Loucy (cell line): ENCODE data around the gene INPP4B.

Source experiments
- H2AFZ ChIP-seq: fragments of 200-600 bp; sonication (generic); 2 replicates; pipeline ENCODE4 v1.6.0; 2016; ENCODE audit warnings: antibody characterized with exemption, mild to moderate bottlenecking, low read length, moderate library complexity
- H3F3A ChIP-seq: fragments of 200-600 bp; 2 replicates; pipeline ENCODE4 v1.6.0; 2016; ENCODE audit warnings: antibody characterized with exemption, low read depth, mild to moderate bottlenecking
- H3K27me3 ChIP-seq: fragments of 200-600 bp; sonication (generic); 2 replicates; pipeline ENCODE4 v1.6.1; 2014; ENCODE audit warnings: low read length, mild to moderate bottlenecking; ENCODE audit not compliant: insufficient read depth, poor library complexity, severe bottlenecking
- H3K36me3 ChIP-seq: fragments of 200-600 bp; sonication (generic); 2 replicates; pipeline ENCODE4 v1.6.1; 2016; ENCODE audit warnings: low read length; ENCODE audit not compliant: insufficient read depth
- H3K4me1 ChIP-seq: fragments of 200-600 bp; sonication (generic); 2 replicates; pipeline ENCODE4 v1.5.1; 2014; ENCODE audit warnings: low read length, mild to moderate bottlenecking; ENCODE audit not compliant: insufficient read depth, poor library complexity, severe bottlenecking
- H3K4me2 ChIP-seq: fragments of 200-600 bp; sonication (generic); 2 replicates; pipeline ENCODE4 v1.6.0; 2014; ENCODE audit warnings: antibody characterized with exemption, low read length, low read depth, mild to moderate bottlenecking; ENCODE audit not compliant: poor library complexity, severe bottlenecking
- H3K4me3 ChIP-seq: fragments of 200-600 bp; sonication (generic); 2 replicates; pipeline ENCODE4 v1.5.1; 2014; ENCODE audit warnings: low read length, mild to moderate bottlenecking, mixed read lengths; ENCODE audit not compliant: poor library complexity, severe bottlenecking
- H3K79me2 ChIP-seq: fragments of 200-600 bp; sonication (generic); 2 replicates; pipeline ENCODE4 v1.6.1; 2014; ENCODE audit warnings: low read length; ENCODE audit not compliant: insufficient read depth
- H3K9ac ChIP-seq: fragments of 200-600 bp; sonication (generic); 2 replicates; pipeline ENCODE4 v1.6.0; 2014; ENCODE audit warnings: mild to moderate bottlenecking, low read depth, low read length, moderate library complexity; ENCODE audit not compliant: poor library complexity, severe bottlenecking
- H3K9me2 ChIP-seq: fragments of 200-600 bp; sonication (generic); replicated peaks from 2 replicates; pipeline ENCODE4 v1.6.1; 2016; ENCODE audit warnings: low read depth, low read length, mixed read lengths
- H3K9me3 ChIP-seq: fragments of 200-600 bp; sonication (generic); 2 replicates; pipeline ENCODE4 v1.6.1; 2014; ENCODE audit warnings: mild to moderate bottlenecking, antibody characterized with exemption, low read length, low read depth; ENCODE audit not compliant: insufficient read depth
- H4K20me1 ChIP-seq: fragments of 200-600 bp; sonication (generic); 2 replicates; pipeline ENCODE4 v1.6.0; 2014; ENCODE audit warnings: antibody characterized with exemption, low read length, mild to moderate bottlenecking; ENCODE audit not compliant: insufficient read depth, poor library complexity, severe bottlenecking
- EZH2phosphoT487 ChIP-seq: fragments of 200-600 bp; IDR thresholded peaks from 2 replicates; pipeline ENCODE4 v1.6.1; 2018; ENCODE audit warnings: antibody characterized with exemption, mild to moderate bottlenecking, moderate library complexity, borderline replicate concordance
- TF ChIP-seq, protein P1 (sequence below): fragments of 200-600 bp; sonication (generic); conservative IDR thresholded peaks from 2 replicates; pipeline ENCODE4 v1.5.1; 2014; ENCODE audit warnings: mild to moderate bottlenecking, antibody characterized with exemption, low read length

INPP4B gene

DNA sequence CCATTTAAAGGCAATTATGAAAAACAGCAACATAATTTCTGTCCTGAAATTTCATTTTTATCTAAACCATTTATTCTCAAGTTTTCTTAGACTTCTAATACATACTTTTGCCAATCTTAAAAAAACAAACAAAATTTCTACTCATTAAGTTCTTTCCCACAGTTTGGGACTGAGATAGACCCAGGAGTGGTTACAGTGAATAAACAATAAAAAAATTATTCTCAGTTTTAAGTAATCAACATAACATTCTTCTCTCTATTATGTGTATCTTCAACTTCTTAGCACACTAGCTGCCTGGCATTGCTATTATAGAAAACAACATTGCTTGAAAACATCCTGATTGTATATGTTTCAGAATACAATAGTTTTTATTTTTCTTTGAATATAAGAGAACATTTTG is 676.9 kb downstream of the INPP4B start:
- H4K20me1 ChIP-seq: no peaks in the 10 kb centered on the region
- H3K79me2 ChIP-seq: no peaks in the 10 kb centered on the region
- H3K4me1 ChIP-seq: no peaks in the 10 kb centered on the region
- TF ChIP-seq EZH2phosphoT487: no peak
- TF ChIP-seq, protein P1, sequence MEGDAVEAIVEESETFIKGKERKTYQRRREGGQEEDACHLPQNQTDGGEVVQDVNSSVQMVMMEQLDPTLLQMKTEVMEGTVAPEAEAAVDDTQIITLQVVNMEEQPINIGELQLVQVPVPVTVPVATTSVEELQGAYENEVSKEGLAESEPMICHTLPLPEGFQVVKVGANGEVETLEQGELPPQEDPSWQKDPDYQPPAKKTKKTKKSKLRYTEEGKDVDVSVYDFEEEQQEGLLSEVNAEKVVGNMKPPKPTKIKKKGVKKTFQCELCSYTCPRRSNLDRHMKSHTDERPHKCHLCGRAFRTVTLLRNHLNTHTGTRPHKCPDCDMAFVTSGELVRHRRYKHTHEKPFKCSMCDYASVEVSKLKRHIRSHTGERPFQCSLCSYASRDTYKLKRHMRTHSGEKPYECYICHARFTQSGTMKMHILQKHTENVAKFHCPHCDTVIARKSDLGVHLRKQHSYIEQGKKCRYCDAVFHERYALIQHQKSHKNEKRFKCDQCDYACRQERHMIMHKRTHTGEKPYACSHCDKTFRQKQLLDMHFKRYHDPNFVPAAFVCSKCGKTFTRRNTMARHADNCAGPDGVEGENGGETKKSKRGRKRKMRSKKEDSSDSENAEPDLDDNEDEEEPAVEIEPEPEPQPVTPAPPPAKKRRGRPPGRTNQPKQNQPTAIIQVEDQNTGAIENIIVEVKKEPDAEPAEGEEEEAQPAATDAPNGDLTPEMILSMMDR: no peak
- H3F3A ChIP-seq: no peaks in the 10 kb centered on the region
- peaks cover 30% of the 10 kb centered on the region; the same call in 1 of the 2 replicates for H3K36me3 ChIP-seq
- H3K27me3 ChIP-seq: no peaks in the 10 kb centered on the region
- no peaks in the 10 kb centered on the region for H3K9me2 ChIP-seq
- H3K4me2 ChIP-seq: no peak overlapping the region
- no peak overlapping the region for H3K9ac ChIP-seq
- H3K4me3 ChIP-seq: no peak overlapping the region
- no peak overlapping the region for H2AFZ ChIP-seq
- H3K9me3 ChIP-seq: no peaks in the 10 kb centered on the region

- H3K9ac ChIP-seq: no peak overlapping the region
- H3K79me2 ChIP-seq: no peaks in the 10 kb centered on the region
- peaks cover 22% of the 10 kb centered on the region; the same call in 1 of the 2 replicates for H3K36me3 ChIP-seq
- no peaks in the 10 kb centered on the region for H3F3A ChIP-seq
- no peaks in the 10 kb centered on the region for H3K27me3 ChIP-seq
- H3K9me3 ChIP-seq: no peaks in the 10 kb centered on the region
- H3K4me3 ChIP-seq: no peak overlapping the region
- no peaks in the 10 kb centered on the region for H3K4me1 ChIP-seq
- no peaks in the 10 kb centered on the region for H3K9me2 ChIP-seq
- no peak for TF ChIP-seq EZH2phosphoT487
- TF ChIP-seq, protein P1: no peak
- H4K20me1 ChIP-seq: no peaks in the 10 kb centered on the region
- H2AFZ ChIP-seq: no peak overlapping the region
- H3K4me2 ChIP-seq: no peak overlapping the region
Observed at GRCh38 chr4:142168181-142168580, 677.9 kb downstream of the INPP4B start.

GRCh38 chr4:142164767-142165500 is 681.2 kb downstream of the INPP4B start:
- H3K4me3 ChIP-seq: no peak overlapping the region
- peaks cover 9% of the 10 kb centered on the region; the same call in 1 of the 2 replicates for H3K36me3 ChIP-seq
- H3K9me3 ChIP-seq: no peaks in the 10 kb centered on the region
- no peaks in the 10 kb centered on the region for H3F3A ChIP-seq
- no peak overlapping the region for H3K9ac ChIP-seq
- H4K20me1 ChIP-seq: no peaks in the 10 kb centered on the region
- no peaks in the 10 kb centered on the region for H3K9me2 ChIP-seq
- no peak for TF ChIP-seq EZH2phosphoT487
- TF ChIP-seq, protein P1: no peak
- H3K4me2 ChIP-seq: no peak overlapping the region
- H2AFZ ChIP-seq: no peak overlapping the region
- H3K27me3 ChIP-seq: no peaks in the 10 kb centered on the region
- H3K79me2 ChIP-seq: no peaks in the 10 kb centered on the region
- no peaks in the 10 kb centered on the region for H3K4me1 ChIP-seq
